Astrocyte of the cerebellum (primary cell): ENCODE data around the gene TAB3.

Source experiments
- DNase-seq: peaks from one replicate; pipeline ENCODE4 v3.0.0-alpha.2; 2011; ENCODE audit warnings: low read depth
- H3K4me3 ChIP-seq: 2 replicates; pipeline ENCODE4 v1.5.1; 2011; ENCODE audit warnings: mild to moderate bottlenecking, low read depth, low read length, moderate library complexity
- CTCF ChIP-seq: IDR thresholded peaks from 2 replicates; pipeline ENCODE4 v1.5.1; 2012; ENCODE audit warnings: low read length, low read depth, moderate library complexity, mild to moderate bottlenecking; ENCODE audit errors: missing control alignments
- in situ Hi-C: cut with HindIII; loops from 2 replicates; pipeline ENCODE4 v1.10.0; 2017; ENCODE audit warnings: low sequenced_read_pairs

Gene TAB3, protein sequence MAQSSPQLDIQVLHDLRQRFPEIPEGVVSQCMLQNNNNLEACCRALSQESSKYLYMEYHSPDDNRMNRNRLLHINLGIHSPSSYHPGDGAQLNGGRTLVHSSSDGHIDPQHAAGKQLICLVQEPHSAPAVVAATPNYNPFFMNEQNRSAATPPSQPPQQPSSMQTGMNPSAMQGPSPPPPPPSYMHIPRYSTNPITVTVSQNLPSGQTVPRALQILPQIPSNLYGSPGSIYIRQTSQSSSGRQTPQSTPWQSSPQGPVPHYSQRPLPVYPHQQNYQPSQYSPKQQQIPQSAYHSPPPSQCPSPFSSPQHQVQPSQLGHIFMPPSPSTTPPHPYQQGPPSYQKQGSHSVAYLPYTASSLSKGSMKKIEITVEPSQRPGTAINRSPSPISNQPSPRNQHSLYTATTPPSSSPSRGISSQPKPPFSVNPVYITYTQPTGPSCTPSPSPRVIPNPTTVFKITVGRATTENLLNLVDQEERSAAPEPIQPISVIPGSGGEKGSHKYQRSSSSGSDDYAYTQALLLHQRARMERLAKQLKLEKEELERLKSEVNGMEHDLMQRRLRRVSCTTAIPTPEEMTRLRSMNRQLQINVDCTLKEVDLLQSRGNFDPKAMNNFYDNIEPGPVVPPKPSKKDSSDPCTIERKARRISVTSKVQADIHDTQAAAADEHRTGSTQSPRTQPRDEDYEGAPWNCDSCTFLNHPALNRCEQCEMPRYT

DNA sequence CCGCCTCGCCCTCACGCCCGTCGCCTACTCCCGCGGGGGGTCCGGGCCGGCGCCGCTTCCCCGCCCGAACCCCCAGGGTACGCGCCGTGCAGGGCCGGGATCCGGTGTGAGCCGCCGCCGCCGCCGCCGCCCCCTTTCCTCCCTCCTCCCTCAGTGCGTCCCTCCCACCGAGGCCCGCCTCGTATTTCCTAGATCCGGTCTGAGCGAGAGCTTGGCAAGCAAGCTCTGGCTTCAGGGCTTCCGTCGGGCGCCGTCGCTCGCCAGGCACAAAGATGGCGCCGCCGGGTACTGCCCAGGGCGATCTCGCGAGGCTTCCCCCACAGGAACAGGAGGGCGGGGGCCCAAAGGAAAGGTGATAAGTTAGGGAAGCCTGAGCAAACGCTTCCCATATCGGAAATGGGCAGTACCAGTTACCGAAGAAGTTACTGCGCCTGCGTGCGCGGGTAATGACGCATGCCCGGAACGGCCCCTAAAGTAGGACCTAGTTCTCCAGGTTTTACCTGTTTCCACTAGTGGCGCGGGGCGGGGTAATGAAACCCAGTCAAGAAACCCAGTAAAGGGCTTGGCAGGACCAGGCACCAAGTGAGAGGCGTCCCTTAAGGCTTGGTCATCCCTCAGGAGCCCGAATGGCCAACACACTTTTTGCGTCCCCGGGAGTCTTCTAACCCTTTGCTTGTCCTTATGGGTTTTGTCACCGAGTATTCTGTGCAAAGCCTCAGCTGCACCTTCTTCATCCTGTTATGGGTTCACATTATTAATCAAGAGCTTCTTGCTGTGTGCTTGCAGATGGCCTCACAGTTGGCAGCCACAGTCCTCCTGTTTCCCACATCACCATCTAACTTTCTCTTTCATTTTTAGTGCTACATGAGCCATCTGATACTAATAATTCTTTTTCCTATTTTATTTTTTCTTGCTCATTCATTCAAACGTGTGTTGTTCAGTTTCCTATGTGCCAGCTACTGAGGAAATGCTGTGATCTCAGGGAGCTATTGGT lies at the start of gene TAB3:
TSS of gene TAB3 (minus strand) at position 108 of the 994 bp plus-strand sequence. CDS start 29,666 bp downstream, outside the sequence.
- in situ Hi-C loops: no loop called here
- peak within 1 kb of the TSS; percentile 71 for H3K4me3 ChIP-seq

DNA sequence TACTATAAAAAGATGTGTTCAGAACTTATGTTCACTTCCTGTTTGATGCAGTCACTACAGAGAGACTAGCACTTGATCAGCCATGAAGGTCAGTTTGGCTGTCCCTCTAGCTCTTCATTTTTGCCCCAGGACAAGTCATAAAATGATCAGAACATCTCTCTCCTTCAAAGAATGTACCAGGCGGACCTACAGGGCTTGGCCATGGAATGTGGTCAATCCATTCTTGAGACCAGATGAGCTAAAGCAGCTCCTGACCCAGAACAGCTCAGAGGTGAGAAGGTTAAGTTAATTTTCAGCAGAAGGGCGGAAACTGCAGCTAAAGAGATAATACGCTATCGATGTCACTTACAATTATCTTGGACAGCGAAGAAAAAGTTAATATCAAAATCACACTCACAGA lies 49.2 kb upstream of the TAB3 start:
- no peak for DNase-seq
- no peak for TF ChIP-seq CTCF
- in situ Hi-C loops: no loop called here
- H3K4me3 ChIP-seq: no peak overlapping the region

More for the DNA sequence above, at the start of gene TAB3:
- DNase-seq: peak; percentile 92
- TF ChIP-seq CTCF: no peak

DNA sequence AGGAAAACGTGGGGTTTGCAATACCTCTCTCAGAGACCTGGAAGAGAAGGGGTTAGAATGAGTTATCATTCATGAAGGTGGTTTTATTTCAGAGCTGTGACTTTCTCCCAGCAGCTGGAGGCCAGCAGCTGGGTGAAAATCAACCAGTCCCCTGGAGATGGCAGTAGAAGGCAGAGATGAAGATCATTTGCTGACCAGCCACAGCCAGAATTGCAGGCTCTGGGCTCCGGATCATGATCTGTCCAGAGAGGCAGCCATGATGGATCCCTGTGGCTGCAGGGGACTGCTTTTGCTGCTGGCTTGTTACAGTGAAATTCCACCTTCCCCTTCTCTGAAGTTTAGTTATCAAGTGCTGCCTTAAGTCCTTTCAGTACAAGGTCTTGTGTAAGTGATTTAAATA lies 46.9 kb upstream of the TAB3 start:
- H3K4me3 ChIP-seq: no peak overlapping the region
- TF ChIP-seq CTCF: peak; percentile 23
- in situ Hi-C loops: no loop called here
- DNase-seq: no peak

GRCh38 chrX:30931920-30932319 lies 42.9 kb upstream of the TAB3 start:
- DNase-seq: no peak
- no peak for TF ChIP-seq CTCF
- in situ Hi-C loops: no loop called here
- no peak overlapping the region for H3K4me3 ChIP-seq

GRCh38 chrX:30930679-30931078 lies 41.6 kb upstream of the TAB3 start:
- TF ChIP-seq CTCF: no peak
- no peak for DNase-seq
- in situ Hi-C loops: no loop called here
- no peak overlapping the region for H3K4me3 ChIP-seq

GRCh38 chrX:30930143-30930542 lies 41.1 kb upstream of the TAB3 start:
- TF ChIP-seq CTCF: no peak

More at GRCh38 chrX:30930143-30930542, 41.1 kb upstream of the TAB3 start:
- DNase-seq: no peak
- H3K4me3 ChIP-seq: no peak overlapping the region
- in situ Hi-C loops: no loop called here
